ENCODE results near the gene LRRC4C. TPM values are rescaled to one million over a fixed set of nuclear protein-coding genes. Genes with fewer than 3 reads are reported as not detected.

LRRC4C gene
- total and polyA plus RNA-seq, 7 donors: 0.98 to 5.4 (median 3.0) TPM; not detected in 1

- H3K4me3 ChIP-seq: no peak overlapping the region
- 82 to 87% methylated on average over 3 of the region's 3 CpGs for WGBS, 2 donors
- intact Hi-C loops (cut with DNase I): no loop called here
- H3K4me1 ChIP-seq: no peaks in the 10 kb centered on the region
- H3K27me3 ChIP-seq: no peaks in the 10 kb centered on the region
- DNase-seq: no peak
- no peak for TF ChIP-seq POLR2AphosphoS5 (IDR thresholded peaks at IDR 0.05)
- no peaks in the 10 kb centered on the region for H3K36me3 ChIP-seq
- H3K27ac ChIP-seq: no peak overlapping the region
- H3K9me3 ChIP-seq: no peaks in the 10 kb centered on the region
Measured at GRCh38 chr11:40391679-40392078, 1067.8 kb downstream of the LRRC4C start.

GRCh38 chr11:40388097-40388818 lies 1071.2 kb downstream of the LRRC4C start:
- H3K9me3 ChIP-seq: no peaks in the 10 kb centered on the region
- DNase-seq: no peak
- no peak overlapping the region for H3K4me3 ChIP-seq
- TF ChIP-seq EP300 (IDR thresholded peaks at IDR 0.05): no peak
- no peak for TF ChIP-seq CTCF (IDR thresholded peaks at IDR 0.05)
- TF ChIP-seq POLR2AphosphoS5 (IDR thresholded peaks at IDR 0.05): no peak
- no peak for TF ChIP-seq POLR2A (IDR thresholded peaks at IDR 0.05)
- intact Hi-C loops (cut with DNase I): no loop called here
- no peaks in the 10 kb centered on the region for H3K4me1 ChIP-seq
- H3K27me3 ChIP-seq: no peaks in the 10 kb centered on the region
- H3K27ac ChIP-seq: no peak overlapping the region
- WGBS, 2 donors: 46 to 68% methylated on average over 4 of the region's 4 CpGs
- no peaks in the 10 kb centered on the region for H3K36me3 ChIP-seq

GRCh38 chr11:40387240-40387980 lies 1072.0 kb downstream of the LRRC4C start:
- TF ChIP-seq EP300 (IDR thresholded peaks at IDR 0.05): no peak
- TF ChIP-seq CTCF (IDR thresholded peaks at IDR 0.05): no peak
- no peak for TF ChIP-seq POLR2A (IDR thresholded peaks at IDR 0.05)
- TF ChIP-seq POLR2AphosphoS5 (IDR thresholded peaks at IDR 0.05): no peak
- intact Hi-C loops (cut with DNase I): no loop called here
- Histone ChIP-seq H3K27me3 (no peaks in the 10 kb centered on the region), H3K27ac (no peak overlapping the region), H3K4me1 (no peaks in the 10 kb centered on the region), H3K4me3 (no peak overlapping the region), H3K9me3 (no peaks in the 10 kb centered on the region), H3K36me3 (no peaks in the 10 kb centered on the region)
- DNase-seq: no peak
- 72 to 78% methylated on average over 2 of the region's 2 CpGs for WGBS, 2 donors

- H3K36me3 ChIP-seq: no peaks in the 10 kb centered on the region
- no peaks in the 10 kb centered on the region for H3K4me1 ChIP-seq
- H3K9me3 ChIP-seq: no peaks in the 10 kb centered on the region
- intact Hi-C loops (cut with DNase I): no loop called here
- H3K27me3 ChIP-seq: no peaks in the 10 kb centered on the region
- WGBS, 2 donors: 81 to 88% methylated on average over 1 of the region's 1 CpG
- TF ChIP-seq POLR2AphosphoS5 (IDR thresholded peaks at IDR 0.05) (no peak), EP300 (IDR thresholded peaks at IDR 0.05) (no peak), CTCF (IDR thresholded peaks at IDR 0.05) (no peak), POLR2A (IDR thresholded peaks at IDR 0.05) (no peak)
- no peak overlapping the region for H3K27ac ChIP-seq
- no peak for DNase-seq
- H3K4me3 ChIP-seq: no peak overlapping the region
Measured at GRCh38 chr11:40384991-40385390, 1074.5 kb downstream of the LRRC4C start.

- intact Hi-C loops (cut with DNase I): no loop called here
- H3K9me3 ChIP-seq: no peaks in the 10 kb centered on the region
- no peak for DNase-seq
- no peak for TF ChIP-seq EP300 (IDR thresholded peaks at IDR 0.05)
- TF ChIP-seq POLR2AphosphoS5 (IDR thresholded peaks at IDR 0.05): no peak
- no peak for TF ChIP-seq CTCF (IDR thresholded peaks at IDR 0.05)
- no peak for TF ChIP-seq POLR2A (IDR thresholded peaks at IDR 0.05)
- no peak overlapping the region for H3K27ac ChIP-seq
- WGBS, 2 donors: 78 to 87% methylated on average over 3 of the region's 3 CpGs
- no peaks in the 10 kb centered on the region for H3K4me1 ChIP-seq
- no peak overlapping the region for H3K4me3 ChIP-seq
- H3K36me3 ChIP-seq: no peaks in the 10 kb centered on the region
- H3K27me3 ChIP-seq: no peaks in the 10 kb centered on the region
Measured at GRCh38 chr11:40381481-40381880, 1078.0 kb downstream of the LRRC4C start.
